ENCODE measurements around the gene TRA2B. TPM values are rescaled to one million over a fixed set of nuclear protein-coding genes. Genes with fewer than 3 reads are reported as not detected.

TRA2B gene
- total RNA-seq, 1 donor from 2014 or later, result 42.7 TPM

GRCh38 chr3:185880600-185880999, 57.2 kb downstream of the TRA2B start:
- Histone ChIP-seq H3K27ac (replicated peaks) (no peak overlapping the region), H3K4me3 (no peak overlapping the region), H3K9me3 (replicated peaks) (no peaks in the 10 kb centered on the region), H3K4me1 (no peaks in the 10 kb centered on the region), H3K27me3 (ENCODE audit: low read depth) (peaks cover 36% of the 10 kb centered on the region), H3K36me3 (no peaks in the 10 kb centered on the region)
- TF ChIP-seq CTCF (IDR thresholded peaks at IDR 0.05; ENCODE audit: borderline replicate concordance), result no peak
- intact Hi-C loops (cut with micrococcal nuclease), result no loop called here
- DNase-seq, result no peak

DNA sequence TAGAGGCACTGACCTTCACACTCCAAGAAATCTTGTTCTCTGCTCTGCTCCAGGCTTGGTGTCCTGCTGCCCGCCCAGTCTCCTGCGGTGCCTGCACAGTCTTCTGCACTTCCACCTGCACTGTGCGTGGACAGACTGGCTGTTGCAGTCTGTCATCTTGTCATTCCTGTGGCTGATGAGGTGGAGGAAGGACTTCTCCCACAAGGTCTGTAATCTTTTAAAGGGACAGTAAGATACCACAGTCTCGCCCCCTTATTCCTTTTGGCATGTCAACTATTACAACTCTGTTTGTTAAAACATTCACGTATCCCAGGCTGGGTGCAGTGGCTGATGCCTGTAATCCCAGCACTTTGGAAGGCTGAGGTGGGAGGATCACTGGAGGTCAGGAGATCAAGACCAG, 58.9 kb downstream of the TRA2B start:
- no peaks in the 10 kb centered on the region for H3K36me3 ChIP-seq
- H3K27me3 ChIP-seq (ENCODE audit: low read depth), result peaks cover 36% of the 10 kb centered on the region
- H3K27ac ChIP-seq (replicated peaks), result no peak overlapping the region
- intact Hi-C loops (cut with micrococcal nuclease), result no loop called here
- H3K4me3 ChIP-seq, result no peak overlapping the region
- no peak for TF ChIP-seq CTCF (IDR thresholded peaks at IDR 0.05; ENCODE audit: borderline replicate concordance)
- H3K4me1 ChIP-seq, result no peaks in the 10 kb centered on the region
- no peak for DNase-seq
- no peaks in the 10 kb centered on the region for H3K9me3 ChIP-seq (replicated peaks)

DNA sequence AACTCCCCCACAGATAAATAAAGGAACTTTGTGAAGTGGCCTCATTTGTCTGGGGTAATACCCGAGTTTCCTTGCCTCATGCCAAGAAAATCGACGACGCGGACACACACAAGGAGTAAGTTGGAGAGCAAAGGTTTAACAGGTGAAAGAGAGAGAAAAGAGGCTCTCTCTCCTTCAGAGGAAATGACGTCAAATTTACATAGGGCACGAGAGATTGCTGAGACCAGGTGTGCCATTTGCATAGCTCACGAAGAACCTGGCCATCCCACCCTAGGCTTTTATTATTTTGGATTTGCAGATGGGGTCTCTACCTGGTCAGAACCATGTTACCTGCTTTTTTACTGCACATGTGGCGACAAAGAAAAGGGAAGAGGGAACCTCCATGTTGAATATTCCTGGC, 63.7 kb downstream of the TRA2B start:
- no peaks in the 10 kb centered on the region for H3K9me3 ChIP-seq (replicated peaks)
- no peaks in the 10 kb centered on the region for H3K36me3 ChIP-seq
- no peaks in the 10 kb centered on the region for H3K4me1 ChIP-seq
- no peak overlapping the region for H3K27ac ChIP-seq (replicated peaks)
- H3K4me3 ChIP-seq, result no peak overlapping the region
- H3K27me3 ChIP-seq (ENCODE audit: low read depth), result peaks cover 17% of the 10 kb centered on the region
- no peak for TF ChIP-seq CTCF (IDR thresholded peaks at IDR 0.05; ENCODE audit: borderline replicate concordance)
- no peak for DNase-seq
- intact Hi-C loops (cut with micrococcal nuclease), result no loop called here

DNA sequence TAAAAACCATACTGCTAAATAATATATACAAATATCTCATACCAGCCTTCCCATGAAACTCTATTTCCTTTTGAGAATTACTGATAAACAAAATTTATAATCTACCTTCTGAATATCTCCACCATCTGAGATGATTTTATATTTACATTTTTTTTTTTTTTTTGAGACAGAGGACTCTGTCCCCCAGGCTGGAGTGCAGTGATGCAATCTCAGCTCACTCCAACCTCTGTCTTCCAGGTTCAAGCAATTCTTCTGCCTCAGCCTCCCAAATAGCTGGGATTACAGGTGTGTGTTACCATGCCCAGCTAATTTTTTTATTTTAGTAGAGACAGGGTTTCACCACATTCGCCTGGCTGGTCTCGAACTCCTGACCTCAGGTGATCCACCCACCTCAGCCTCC, 70.2 kb downstream of the TRA2B start:
- intact Hi-C loops (cut with micrococcal nuclease), result no loop called here
- no peak for TF ChIP-seq CTCF (IDR thresholded peaks at IDR 0.05; ENCODE audit: borderline replicate concordance)
- no peak for DNase-seq
- H3K4me1 ChIP-seq, result no peaks in the 10 kb centered on the region
- H3K36me3 ChIP-seq, result no peaks in the 10 kb centered on the region
- no peaks in the 10 kb centered on the region for H3K27me3 ChIP-seq (ENCODE audit: low read depth)
- H3K4me3 ChIP-seq, result no peak overlapping the region
- H3K27ac ChIP-seq (replicated peaks), result no peak overlapping the region
- H3K9me3 ChIP-seq (replicated peaks), result no peaks in the 10 kb centered on the region

DNA sequence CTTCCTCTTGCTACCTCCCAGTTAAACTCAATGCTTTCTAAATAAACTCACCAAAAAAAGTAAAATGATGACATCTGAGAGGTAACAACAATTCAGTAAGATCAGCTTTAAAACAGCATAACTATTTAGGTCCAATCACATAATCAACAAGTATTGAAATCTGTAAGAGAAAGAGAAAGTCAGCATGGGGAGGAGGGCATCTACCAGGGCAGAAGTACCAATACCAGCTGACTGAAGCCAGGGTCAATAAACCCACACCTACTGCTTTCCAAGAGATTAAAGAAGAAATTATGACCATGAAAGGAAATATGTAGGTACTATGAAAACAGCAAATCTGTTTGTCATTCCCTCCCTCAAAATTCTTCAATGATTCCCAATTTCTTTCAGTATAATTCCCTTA, 70.8 kb downstream of the TRA2B start:
- Histone ChIP-seq H3K4me1 (no peaks in the 10 kb centered on the region), H3K27me3 (ENCODE audit: low read depth) (no peaks in the 10 kb centered on the region), H3K9me3 (replicated peaks) (no peaks in the 10 kb centered on the region), H3K4me3 (no peak overlapping the region), H3K36me3 (no peaks in the 10 kb centered on the region), H3K27ac (replicated peaks) (no peak overlapping the region)
- TF ChIP-seq CTCF (IDR thresholded peaks at IDR 0.05; ENCODE audit: borderline replicate concordance), result no peak
- intact Hi-C loops (cut with micrococcal nuclease), result no loop called here
- no peak for DNase-seq

DNA sequence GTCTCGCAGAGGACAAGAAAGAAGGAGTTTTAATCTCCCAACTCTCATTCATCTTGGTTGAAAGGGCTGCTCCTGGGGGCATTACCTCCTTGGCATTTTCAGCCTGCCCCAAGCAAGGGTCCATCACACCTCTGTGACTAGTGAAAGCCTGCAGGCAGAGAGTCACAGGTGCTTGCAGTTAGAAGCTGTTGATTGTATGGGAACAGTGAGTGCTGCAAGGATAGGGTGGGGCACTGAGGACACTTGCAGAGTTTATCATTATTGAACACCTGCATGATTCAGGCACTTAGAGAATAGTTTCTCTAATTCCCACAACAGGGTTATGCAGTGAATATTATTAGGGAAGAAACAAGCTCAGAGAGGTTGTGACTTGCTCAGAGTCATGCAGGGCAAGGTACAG, 71.3 kb downstream of the TRA2B start:
- no peak overlapping the region for H3K4me3 ChIP-seq
- no peaks in the 10 kb centered on the region for H3K4me1 ChIP-seq
- intact Hi-C loops (cut with micrococcal nuclease), result no loop called here
- no peak for DNase-seq
- H3K27ac ChIP-seq (replicated peaks), result no peak overlapping the region
- H3K36me3 ChIP-seq, result no peaks in the 10 kb centered on the region
- no peaks in the 10 kb centered on the region for H3K9me3 ChIP-seq (replicated peaks)
- no peaks in the 10 kb centered on the region for H3K27me3 ChIP-seq (ENCODE audit: low read depth)
- no peak for TF ChIP-seq CTCF (IDR thresholded peaks at IDR 0.05; ENCODE audit: borderline replicate concordance)
